GM18870 (cell line): ENCODE data around the gene MLC1.

Experiments used
- ATAC-seq: cut with Tn5 transposase; IDR thresholded peaks from one replicate; pipeline ENCODE4 v1.9.1; 2021; ENCODE audit warnings: moderate library complexity; ENCODE audit not compliant: unreplicated experiment

Gene MLC1

GRCh38 chr22:50085211-50085972 lies at the start of gene MLC1:
Gene MLC1, minus strand, starts transcription at chr22:50085426. Its CDS starts 524 bp downstream, at chr22:50084902.
- ATAC-seq, result no peak

GRCh38 chr22:50134481-50134880 lies 49.3 kb upstream of the MLC1 start:
- no peak for ATAC-seq

- ATAC-seq, result no peak
Measured at GRCh38 chr22:50131894-50132293, 46.7 kb upstream of the MLC1 start.

GRCh38 chr22:50129121-50129736 lies 44.0 kb upstream of the MLC1 start:
- ATAC-seq, result no peak

GRCh38 chr22:50125029-50125428 lies 39.8 kb upstream of the MLC1 start:
- no peak for ATAC-seq

GRCh38 chr22:50123119-50123518 lies 37.9 kb upstream of the MLC1 start:
- ATAC-seq, result no peak

- ATAC-seq, result no peak
Measured at GRCh38 chr22:50121202-50121740, 36.0 kb upstream of the MLC1 start.

- ATAC-seq, result no peak
Measured at GRCh38 chr22:50119768-50120251, 34.6 kb upstream of the MLC1 start.

- ATAC-seq, result no peak
Measured at GRCh38 chr22:50119169-50119767, 34.0 kb upstream of the MLC1 start.

GRCh38 chr22:50118557-50119168 lies 33.4 kb upstream of the MLC1 start:
- ATAC-seq, result no peak

- no peak for ATAC-seq
Measured at GRCh38 chr22:50118129-50118528, 32.9 kb upstream of the MLC1 start.

- ATAC-seq, result no peak
Measured at GRCh38 chr22:50117168-50117762, 32.0 kb upstream of the MLC1 start.

GRCh38 chr22:50115693-50116092 lies 30.5 kb upstream of the MLC1 start:
- no peak for ATAC-seq

- ATAC-seq, result no peak
Measured at GRCh38 chr22:50114221-50115021, 29.2 kb upstream of the MLC1 start.

GRCh38 chr22:50112151-50113118 lies 27.2 kb upstream of the MLC1 start:
- ATAC-seq, result no peak

- no peak for ATAC-seq
Measured at GRCh38 chr22:50111056-50111455, 25.8 kb upstream of the MLC1 start.

- no peak for ATAC-seq
Measured at GRCh38 chr22:50107529-50107928, 22.3 kb upstream of the MLC1 start.

GRCh38 chr22:50105208-50106100 lies 20.2 kb upstream of the MLC1 start:
- ATAC-seq, result no peak
